K562 (cell line): Measurements from ENCODE around the gene TM7SF3. TPM values are rescaled to one million over a fixed set of nuclear protein-coding genes. Genes with fewer than 3 reads are reported as not detected.

ENCODE experiments used
- LCOR ChIP-seq: sonication (generic); formaldehyde crosslinking; IDR thresholded peaks from 2 replicates; pipeline ENCODE4 v1.8.0; 2022; ENCODE audit warnings: mild to moderate bottlenecking, missing genetic modification reagents
- NCOR1 ChIP-seq: fragments of 450-650 bp; IDR thresholded peaks from 2 replicates; pipeline ENCODE4 v1.6.1; 2016; ENCODE audit warnings: mild to moderate bottlenecking, moderate library complexity
- NR1H2 ChIP-seq: sonication (generic); formaldehyde crosslinking; IDR thresholded peaks from 2 replicates; pipeline ENCODE4 v1.4.0; 2020; ENCODE audit warnings: mild to moderate bottlenecking, missing genetic modification reagents
- POLR2B ChIP-seq: fragments of 450-650 bp; IDR thresholded peaks from 2 replicates; pipeline ENCODE4 v1.6.1; 2018; ENCODE audit warnings: low read depth; ENCODE audit not compliant: partially characterized antibody
- ZBTB7A ChIP-seq: IDR thresholded peaks from 2 replicates; pipeline ENCODE4 v1.6.1; 2011; ENCODE audit warnings: low read depth, mild to moderate bottlenecking, low read length, moderate library complexity, borderline replicate concordance; ENCODE audit not compliant: control insufficient read depth
- polyA plus RNA-seq, 8 experiments: library from polyadenylated mRNA; depleted of rRNA in 4 of 8; stranded (reverse) in 5 of 8; unstranded in 3 of 8; fragments of >200 nt; fragmentation: Nextera tagmentation in 2 of 8; fragmentation: Illumina TruSeq in 1 of 8; extraction: Ambion mirVana in 2 of 8; extraction: Trizol in 1 of 8; gene quantifications; 2 replicates each; pipeline versions ENCODE4 v1.2.1 to v1.2.3, GENCODE V29; 2011 to 2014; ENCODE audit warnings: inconsistent platforms in 1 of 8, missing spikeins in 1 of 8
- total RNA-seq, 7 experiments: library from RNA; depleted of rRNA in 6 of 7; stranded (reverse); fragments of >200 nt in 6 of 7; fragmentation: Illumina TruSeq in 2 of 7; extraction: Trizol in 2 of 7; gene quantifications; 2 replicates each; pipeline versions ENCODE4 v1.2.1 to v1.2.3, GENCODE V29; 2011 to 2021; ENCODE audit warnings: low replicate concordance in 1 of 7
- TF ChIP-seq, protein P1 (sequence below), 2 experiments: fragments of 450-650 bp in 1 of 2; sonication (generic) in 1 of 2; formaldehyde crosslinking in 1 of 2; IDR thresholded peaks; 2 replicates each; pipeline versions ENCODE4 v1.7.1 to v1.9.0; 2016 to 2022; ENCODE audit warnings: inconsistent platforms in 1 of 2, mild to moderate bottlenecking in 1 of 2, missing genetic modification reagents in 1 of 2

The TM7SF3 gene
- total and polyA plus RNA-seq, 9 of the 15 experiments (the other 6 are each of a cell fraction or from before 2014, with no cell fraction given), result 9.3 to 90.4 (median 24.8) TPM

DNA sequence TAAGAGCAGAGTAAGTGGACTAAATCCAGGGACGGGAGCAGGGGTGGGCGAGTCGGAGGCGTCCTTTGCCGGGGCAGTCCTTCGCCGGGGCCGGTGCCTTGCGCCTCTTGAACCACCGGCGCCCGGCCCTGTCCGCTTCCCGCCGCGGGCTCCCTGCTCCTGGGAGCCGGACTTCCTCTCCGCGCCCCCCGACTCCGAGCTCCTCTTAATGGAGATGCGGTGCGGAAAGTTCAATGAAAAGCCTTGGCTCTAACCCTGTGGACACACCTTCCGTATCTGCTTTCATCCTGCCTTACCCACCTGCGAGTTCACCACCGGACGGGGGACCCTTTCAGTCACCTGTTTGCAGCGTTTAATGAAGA is 75.5 kb downstream of the TM7SF3 start (continued):
- TF ChIP-seq, protein P1, sequence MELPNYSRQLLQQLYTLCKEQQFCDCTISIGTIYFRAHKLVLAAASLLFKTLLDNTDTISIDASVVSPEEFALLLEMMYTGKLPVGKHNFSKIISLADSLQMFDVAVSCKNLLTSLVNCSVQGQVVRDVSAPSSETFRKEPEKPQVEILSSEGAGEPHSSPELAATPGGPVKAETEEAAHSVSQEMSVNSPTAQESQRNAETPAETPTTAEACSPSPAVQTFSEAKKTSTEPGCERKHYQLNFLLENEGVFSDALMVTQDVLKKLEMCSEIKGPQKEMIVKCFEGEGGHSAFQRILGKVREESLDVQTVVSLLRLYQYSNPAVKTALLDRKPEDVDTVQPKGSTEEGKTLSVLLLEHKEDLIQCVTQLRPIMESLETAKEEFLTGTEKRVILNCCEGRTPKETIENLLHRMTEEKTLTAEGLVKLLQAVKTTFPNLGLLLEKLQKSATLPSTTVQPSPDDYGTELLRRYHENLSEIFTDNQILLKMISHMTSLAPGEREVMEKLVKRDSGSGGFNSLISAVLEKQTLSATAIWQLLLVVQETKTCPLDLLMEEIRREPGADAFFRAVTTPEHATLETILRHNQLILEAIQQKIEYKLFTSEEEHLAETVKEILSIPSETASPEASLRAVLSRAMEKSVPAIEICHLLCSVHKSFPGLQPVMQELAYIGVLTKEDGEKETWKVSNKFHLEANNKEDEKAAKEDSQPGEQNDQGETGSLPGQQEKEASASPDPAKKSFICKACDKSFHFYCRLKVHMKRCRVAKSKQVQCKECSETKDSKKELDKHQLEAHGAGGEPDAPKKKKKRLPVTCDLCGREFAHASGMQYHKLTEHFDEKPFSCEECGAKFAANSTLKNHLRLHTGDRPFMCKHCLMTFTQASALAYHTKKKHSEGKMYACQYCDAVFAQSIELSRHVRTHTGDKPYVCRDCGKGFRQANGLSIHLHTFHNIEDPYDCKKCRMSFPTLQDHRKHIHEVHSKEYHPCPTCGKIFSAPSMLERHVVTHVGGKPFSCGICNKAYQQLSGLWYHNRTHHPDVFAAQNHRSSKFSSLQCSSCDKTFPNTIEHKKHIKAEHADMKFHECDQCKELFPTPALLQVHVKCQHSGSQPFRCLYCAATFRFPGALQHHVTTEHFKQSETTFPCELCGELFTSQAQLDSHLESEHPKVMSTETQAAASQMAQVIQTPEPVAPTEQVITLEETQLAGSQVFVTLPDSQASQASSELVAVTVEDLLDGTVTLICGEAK (IDR thresholded peaks at IDR 0.05), result no peak
- TF ChIP-seq, protein P1 (CRISPR knock-in tag; IDR thresholded peaks at IDR 0.05), result no peak
- peak; percentile 45; the same call in 1 of the 2 replicates for TF ChIP-seq ZBTB7A
- 0 out of 2 replicates have a peak, but pooled peaks have one; percentile 56 for TF ChIP-seq NR1H2 (CRISPR knock-in tag)
- no peak for TF ChIP-seq NCOR1
- TF ChIP-seq POLR2B, result no peak
- TF ChIP-seq LCOR (CRISPR knock-in tag), result no peak
- TF ChIP-seq, all 486 proteins: peak for 21
